ENCODE measurements around the gene ZBTB21.
"Not testable (repeated sequence)": the region's sequence is repeated elsewhere in the genome, so short reads cannot be mapped to it uniquely, and the experiment has no call there.

Gene ZBTB21

DNA sequence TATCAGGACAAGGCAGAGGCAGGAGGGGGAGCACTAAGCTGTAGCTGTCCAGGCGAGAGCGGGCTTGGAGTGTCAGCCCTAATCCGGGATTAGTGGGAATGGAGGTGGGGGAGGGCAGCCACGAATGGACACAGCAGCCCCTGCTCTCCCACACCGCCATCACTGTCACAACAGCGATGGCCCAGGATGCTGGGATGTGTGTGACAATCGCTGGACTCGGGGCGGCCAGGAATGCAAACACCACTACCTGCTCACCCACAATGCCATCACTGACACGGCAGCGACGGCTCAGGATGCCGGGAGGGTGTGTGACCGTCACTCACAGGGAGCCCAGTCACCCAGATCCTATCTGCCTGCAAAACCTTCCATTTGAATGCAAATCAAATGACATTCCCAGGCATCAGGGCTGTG lies 59.2 kb downstream of the ZBTB21 start (continued):
- TF ChIP-seq, protein P1, sequence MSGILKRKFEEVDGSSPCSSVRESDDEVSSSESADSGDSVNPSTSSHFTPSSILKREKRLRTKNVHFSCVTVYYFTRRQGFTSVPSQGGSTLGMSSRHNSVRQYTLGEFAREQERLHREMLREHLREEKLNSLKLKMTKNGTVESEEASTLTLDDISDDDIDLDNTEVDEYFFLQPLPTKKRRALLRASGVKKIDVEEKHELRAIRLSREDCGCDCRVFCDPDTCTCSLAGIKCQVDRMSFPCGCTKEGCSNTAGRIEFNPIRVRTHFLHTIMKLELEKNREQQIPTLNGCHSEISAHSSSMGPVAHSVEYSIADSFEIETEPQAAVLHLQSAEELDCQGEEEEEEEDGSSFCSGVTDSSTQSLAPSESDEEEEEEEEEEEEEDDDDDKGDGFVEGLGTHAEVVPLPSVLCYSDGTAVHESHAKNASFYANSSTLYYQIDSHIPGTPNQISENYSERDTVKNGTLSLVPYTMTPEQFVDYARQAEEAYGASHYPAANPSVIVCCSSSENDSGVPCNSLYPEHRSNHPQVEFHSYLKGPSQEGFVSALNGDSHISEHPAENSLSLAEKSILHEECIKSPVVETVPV (CRISPR knock-in tag; IDR thresholded peaks at IDR 0.05) = no peak
- TF ChIP-seq ARNTL (CRISPR knock-in tag; IDR thresholded peaks at IDR 0.05; ENCODE audit: borderline replicate concordance, low read depth) = no peak

DNA sequence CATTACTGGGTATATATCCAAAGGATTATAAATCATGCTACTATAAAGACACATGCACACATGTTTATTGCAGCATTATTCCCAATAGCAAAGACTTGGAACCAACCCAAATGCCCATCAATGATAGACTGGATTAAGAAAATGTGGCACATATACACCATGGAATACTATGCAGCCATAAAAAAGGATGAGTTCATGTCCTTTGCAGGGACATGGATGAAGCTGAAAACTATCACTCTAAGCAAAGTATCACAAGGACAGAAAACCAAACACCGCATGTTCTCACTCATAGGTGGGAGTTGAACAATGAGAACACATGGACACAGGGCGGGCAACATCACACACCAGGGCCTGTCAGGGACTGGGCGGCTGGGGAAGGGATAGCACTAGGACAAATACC lies 60.5 kb downstream of the ZBTB21 start:
- not testable (repeated sequence) for ATAC-seq

DNA sequence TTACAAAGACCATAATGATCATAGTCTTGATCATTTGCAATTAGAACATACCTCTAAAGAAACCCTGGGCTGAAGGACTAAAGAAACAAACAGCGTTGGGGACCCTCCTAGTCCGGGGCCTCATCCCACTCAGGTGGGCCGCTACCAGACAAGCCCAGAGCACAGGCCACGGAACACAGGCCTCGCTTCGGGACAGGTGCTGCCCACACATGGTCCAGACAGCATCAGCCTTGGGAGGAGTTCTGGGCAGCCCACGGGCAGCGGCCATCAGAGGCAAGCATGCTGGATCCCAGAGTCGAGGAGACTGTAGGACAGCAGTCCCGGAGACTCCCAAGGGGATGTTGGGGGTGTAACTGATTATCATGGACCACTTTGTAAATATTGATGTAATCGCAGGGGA lies 61.3 kb downstream of the ZBTB21 start:
- no peak for TF ChIP-seq TOX (CRISPR knock-in tag; IDR thresholded peaks at IDR 0.05; ENCODE audit: borderline replicate concordance)
- no peak for ATAC-seq

DNA sequence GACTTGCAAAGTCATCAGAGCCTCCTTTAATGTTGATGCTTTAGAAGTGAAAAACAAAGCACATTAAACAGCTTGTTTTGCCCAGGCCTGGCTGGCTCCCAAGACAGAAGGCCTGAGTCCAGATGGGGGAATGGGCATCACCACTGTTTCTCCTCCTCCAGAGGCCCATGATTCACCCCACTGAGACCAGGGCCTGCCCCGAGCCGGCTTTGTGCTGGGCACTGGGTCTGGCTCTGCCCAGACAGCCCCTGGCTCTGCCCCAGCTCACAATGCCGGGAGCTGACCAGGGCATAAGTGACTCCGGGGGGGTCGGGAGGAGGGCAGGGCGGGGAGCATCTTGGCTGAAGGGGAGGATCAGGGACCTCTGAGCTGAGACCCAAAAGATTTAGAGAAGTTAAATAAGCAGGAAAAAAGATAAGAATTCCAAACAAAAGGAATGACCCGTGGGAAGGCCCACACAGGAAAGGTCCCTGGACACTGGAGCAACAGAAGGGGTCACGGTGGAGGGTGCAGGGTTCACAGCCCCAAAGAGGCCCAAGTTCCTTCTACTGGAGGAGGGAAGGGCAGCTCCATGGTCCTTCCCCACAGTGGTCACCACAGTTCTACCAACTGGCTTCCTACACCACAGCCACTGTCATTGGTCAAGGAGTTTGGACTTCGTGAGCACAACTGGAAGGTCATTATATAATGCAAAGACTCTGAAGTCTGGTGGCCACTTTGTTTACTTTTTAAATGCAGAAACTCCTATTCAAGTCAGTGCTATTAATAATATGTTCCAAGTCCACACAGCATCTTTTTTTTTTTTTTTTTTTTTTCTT lies 61.9 kb downstream of the ZBTB21 start:
- ATAC-seq = peak; percentile 91
- TF ChIP-seq OSR1 (CRISPR knock-in tag; IDR thresholded peaks at IDR 0.05) = no peak
- TF ChIP-seq TCF4 (CRISPR knock-in tag; IDR thresholded peaks at IDR 0.05; ENCODE audit: borderline replicate concordance) = no peak
- TF ChIP-seq, protein P2, sequence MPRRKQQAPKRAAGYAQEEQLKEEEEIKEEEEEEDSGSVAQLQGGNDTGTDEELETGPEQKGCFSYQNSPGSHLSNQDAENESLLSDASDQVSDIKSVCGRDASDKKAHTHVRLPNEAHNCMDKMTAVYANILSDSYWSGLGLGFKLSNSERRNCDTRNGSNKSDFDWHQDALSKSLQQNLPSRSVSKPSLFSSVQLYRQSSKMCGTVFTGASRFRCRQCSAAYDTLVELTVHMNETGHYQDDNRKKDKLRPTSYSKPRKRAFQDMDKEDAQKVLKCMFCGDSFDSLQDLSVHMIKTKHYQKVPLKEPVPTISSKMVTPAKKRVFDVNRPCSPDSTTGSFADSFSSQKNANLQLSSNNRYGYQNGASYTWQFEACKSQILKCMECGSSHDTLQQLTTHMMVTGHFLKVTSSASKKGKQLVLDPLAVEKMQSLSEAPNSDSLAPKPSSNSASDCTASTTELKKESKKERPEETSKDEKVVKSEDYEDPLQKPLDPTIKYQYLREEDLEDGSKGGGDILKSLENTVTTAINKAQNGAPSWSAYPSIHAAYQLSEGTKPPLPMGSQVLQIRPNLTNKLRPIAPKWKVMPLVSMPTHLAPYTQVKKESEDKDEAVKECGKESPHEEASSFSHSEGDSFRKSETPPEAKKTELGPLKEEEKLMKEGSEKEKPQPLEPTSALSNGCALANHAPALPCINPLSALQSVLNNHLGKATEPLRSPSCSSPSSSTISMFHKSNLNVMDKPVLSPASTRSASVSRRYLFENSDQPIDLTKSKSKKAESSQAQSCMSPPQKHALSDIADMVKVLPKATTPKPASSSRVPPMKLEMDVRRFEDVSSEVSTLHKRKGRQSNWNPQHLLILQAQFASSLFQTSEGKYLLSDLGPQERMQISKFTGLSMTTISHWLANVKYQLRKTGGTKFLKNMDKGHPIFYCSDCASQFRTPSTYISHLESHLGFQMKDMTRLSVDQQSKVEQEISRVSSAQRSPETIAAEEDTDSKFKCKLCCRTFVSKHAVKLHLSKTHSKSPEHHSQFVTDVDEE (CRISPR knock-in tag; IDR thresholded peaks at IDR 0.05) = no peak
- no peak for TF ChIP-seq CSDC2 (CRISPR knock-in tag; IDR thresholded peaks at IDR 0.05)
- TF ChIP-seq ZC3H10 (CRISPR knock-in tag; IDR thresholded peaks at IDR 0.05) = no peak
- TF ChIP-seq, protein P3, sequence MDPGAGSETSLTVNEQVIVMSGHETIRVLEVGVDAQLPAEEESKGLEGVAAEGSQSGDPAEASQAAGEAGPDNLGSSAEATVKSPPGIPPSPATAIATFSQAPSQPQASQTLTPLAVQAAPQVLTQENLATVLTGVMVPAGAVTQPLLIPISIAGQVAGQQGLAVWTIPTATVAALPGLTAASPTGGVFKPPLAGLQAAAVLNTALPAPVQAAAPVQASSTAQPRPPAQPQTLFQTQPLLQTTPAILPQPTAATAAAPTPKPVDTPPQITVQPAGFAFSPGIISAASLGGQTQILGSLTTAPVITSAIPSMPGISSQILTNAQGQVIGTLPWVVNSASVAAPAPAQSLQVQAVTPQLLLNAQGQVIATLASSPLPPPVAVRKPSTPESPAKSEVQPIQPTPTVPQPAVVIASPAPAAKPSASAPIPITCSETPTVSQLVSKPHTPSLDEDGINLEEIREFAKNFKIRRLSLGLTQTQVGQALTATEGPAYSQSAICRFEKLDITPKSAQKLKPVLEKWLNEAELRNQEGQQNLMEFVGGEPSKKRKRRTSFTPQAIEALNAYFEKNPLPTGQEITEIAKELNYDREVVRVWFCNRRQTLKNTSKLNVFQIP (CRISPR knock-in tag; IDR thresholded peaks at IDR 0.05; ENCODE audit: borderline replicate concordance, low read depth) = no peak
- TF ChIP-seq, protein P4, sequence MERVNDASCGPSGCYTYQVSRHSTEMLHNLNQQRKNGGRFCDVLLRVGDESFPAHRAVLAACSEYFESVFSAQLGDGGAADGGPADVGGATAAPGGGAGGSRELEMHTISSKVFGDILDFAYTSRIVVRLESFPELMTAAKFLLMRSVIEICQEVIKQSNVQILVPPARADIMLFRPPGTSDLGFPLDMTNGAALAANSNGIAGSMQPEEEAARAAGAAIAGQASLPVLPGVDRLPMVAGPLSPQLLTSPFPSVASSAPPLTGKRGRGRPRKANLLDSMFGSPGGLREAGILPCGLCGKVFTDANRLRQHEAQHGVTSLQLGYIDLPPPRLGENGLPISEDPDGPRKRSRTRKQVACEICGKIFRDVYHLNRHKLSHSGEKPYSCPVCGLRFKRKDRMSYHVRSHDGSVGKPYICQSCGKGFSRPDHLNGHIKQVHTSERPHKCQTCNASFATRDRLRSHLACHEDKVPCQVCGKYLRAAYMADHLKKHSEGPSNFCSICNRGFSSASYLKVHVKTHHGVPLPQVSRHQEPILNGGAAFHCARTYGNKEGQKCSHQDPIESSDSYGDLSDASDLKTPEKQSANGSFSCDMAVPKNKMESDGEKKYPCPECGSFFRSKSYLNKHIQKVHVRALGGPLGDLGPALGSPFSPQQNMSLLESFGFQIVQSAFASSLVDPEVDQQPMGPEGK (CRISPR knock-in tag; IDR thresholded peaks at IDR 0.05; ENCODE audit: borderline replicate concordance) = no peak
- no peak for TF ChIP-seq ESRRG (CRISPR knock-in tag; IDR thresholded peaks at IDR 0.05)
- no peak for TF ChIP-seq ZNF70 (CRISPR knock-in tag; IDR thresholded peaks at IDR 0.05)
- TF ChIP-seq ZFP30 (CRISPR knock-in tag; IDR thresholded peaks at IDR 0.05) = no peak
- no peak for TF ChIP-seq RARB (CRISPR knock-in tag; IDR thresholded peaks at IDR 0.05)
- no peak for TF ChIP-seq PPARA (CRISPR knock-in tag; IDR thresholded peaks at IDR 0.05; ENCODE audit: borderline replicate concordance)

DNA sequence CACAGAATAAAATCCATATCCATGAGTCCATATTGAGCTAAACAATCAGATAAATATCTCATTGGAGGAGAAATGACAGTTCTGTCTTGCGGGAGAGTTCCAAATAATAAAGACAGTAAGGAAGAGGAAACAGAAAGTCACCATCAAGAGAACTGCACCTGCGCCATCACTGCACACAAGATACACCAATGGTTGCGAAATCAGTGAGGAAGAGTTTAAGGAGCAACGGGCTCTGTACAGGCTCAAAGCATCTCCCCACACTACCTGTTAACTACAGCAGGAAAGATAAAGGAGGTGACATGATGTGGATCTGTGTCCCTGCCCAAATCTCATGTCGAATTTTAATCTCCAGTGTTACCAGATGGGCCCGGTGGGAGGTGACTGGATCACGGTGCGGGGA lies 64.2 kb downstream of the ZBTB21 start:
- ATAC-seq = no peak
- TF ChIP-seq TCF4 (CRISPR knock-in tag; IDR thresholded peaks at IDR 0.05; ENCODE audit: borderline replicate concordance) (no peak), ZFP30 (CRISPR knock-in tag; IDR thresholded peaks at IDR 0.05) (no peak), SNAI2 (CRISPR knock-in tag; IDR thresholded peaks at IDR 0.05) (no peak), ZNF8 (CRISPR knock-in tag; IDR thresholded peaks at IDR 0.05) (no peak), CSDC2 (CRISPR knock-in tag; IDR thresholded peaks at IDR 0.05) (no peak), ZC3H10 (CRISPR knock-in tag; IDR thresholded peaks at IDR 0.05) (no peak), TOX (CRISPR knock-in tag; IDR thresholded peaks at IDR 0.05; ENCODE audit: borderline replicate concordance) (no peak), PPARA (CRISPR knock-in tag; IDR thresholded peaks at IDR 0.05; ENCODE audit: borderline replicate concordance) (no peak), ZNF70 (CRISPR knock-in tag; IDR thresholded peaks at IDR 0.05) (no peak), OSR1 (CRISPR knock-in tag; IDR thresholded peaks at IDR 0.05) (no peak), ARNTL (CRISPR knock-in tag; IDR thresholded peaks at IDR 0.05; ENCODE audit: borderline replicate concordance, low read depth) (no peak)
- TF ChIP-seq, protein P5, sequence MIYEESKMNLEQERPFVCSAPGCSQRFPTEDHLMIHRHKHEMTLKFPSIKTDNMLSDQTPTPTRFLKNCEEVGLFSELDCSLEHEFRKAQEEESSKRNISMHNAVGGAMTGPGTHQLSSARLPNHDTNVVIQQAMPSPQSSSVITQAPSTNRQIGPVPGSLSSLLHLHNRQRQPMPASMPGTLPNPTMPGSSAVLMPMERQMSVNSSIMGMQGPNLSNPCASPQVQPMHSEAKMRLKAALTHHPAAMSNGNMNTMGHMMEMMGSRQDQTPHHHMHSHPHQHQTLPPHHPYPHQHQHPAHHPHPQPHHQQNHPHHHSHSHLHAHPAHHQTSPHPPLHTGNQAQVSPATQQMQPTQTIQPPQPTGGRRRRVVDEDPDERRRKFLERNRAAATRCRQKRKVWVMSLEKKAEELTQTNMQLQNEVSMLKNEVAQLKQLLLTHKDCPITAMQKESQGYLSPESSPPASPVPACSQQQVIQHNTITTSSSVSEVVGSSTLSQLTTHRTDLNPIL (CRISPR knock-in tag; IDR thresholded peaks at IDR 0.05; ENCODE audit: low read depth) = no peak
- TF ChIP-seq, protein P3 (CRISPR knock-in tag; IDR thresholded peaks at IDR 0.05; ENCODE audit: borderline replicate concordance, low read depth) = no peak
- TF ChIP-seq, protein P2 (CRISPR knock-in tag; IDR thresholded peaks at IDR 0.05) = no peak
